MCF 10A (cell line): Measurements from ENCODE around the gene ANXA9. TPM values are rescaled to one million over a fixed set of nuclear protein-coding genes. Genes with fewer than 3 reads are reported as not detected.
A peak's percentile ranks its signal among the peaks of the same experiment; 100 is the strongest.

Source experiments
- BruUV-seq: library from RNA; stranded (reverse); fragments of 400-500 nt; replicated peaks from 2 replicates; lab custom pipeline; 2021; lab: Mats Ljungman, UMichigan
- CTCF ChIA-PET: fragments of 300-600 bp; sonication (Branson Sonifier 250); formaldehyde crosslinking; extraction: SDS; loops from one replicate; lab custom pipeline; 2021; ENCODE audit warnings: antibody characterized with exemption, inconsistent platforms; lab: Yijun Ruan, JAX
- POLR2A ChIA-PET: fragments of 300-600, 350-650 bp; sonication (Branson Sonifier 250); formaldehyde crosslinking; extraction: SDS; loops from one replicate; lab custom pipeline; 2020; ENCODE audit warnings: antibody characterized with exemption, inconsistent platforms; lab: Yijun Ruan, JAX
- DNase-seq: peaks from one replicate; pipeline ENCODE4 v3.0.0-alpha.2; 2018; ENCODE audit not compliant: unreplicated experiment
- H3K27ac Mint-ChIP-seq: one replicate; pipeline ENCODE4 v1.8.0; 2022; ENCODE audit warnings: mild to moderate bottlenecking, low read depth, mixed read lengths; ENCODE audit not compliant: unreplicated experiment
- H3K27me3 Mint-ChIP-seq: one replicate; pipeline ENCODE4 v1.8.0; 2022; ENCODE audit warnings: mixed read lengths; ENCODE audit not compliant: insufficient read depth, unreplicated experiment
- H3K36me3 Mint-ChIP-seq: one replicate; pipeline ENCODE4 v1.8.0; 2022; ENCODE audit warnings: mild to moderate bottlenecking, moderate library complexity, mixed read lengths; ENCODE audit not compliant: insufficient read depth, unreplicated experiment
- H3K4me1 Mint-ChIP-seq: one replicate; pipeline ENCODE4 v1.8.0; 2022; ENCODE audit warnings: mixed read lengths; ENCODE audit not compliant: insufficient read depth, unreplicated experiment
- H3K4me3 Mint-ChIP-seq: one replicate; pipeline ENCODE4 v1.8.0; 2022; ENCODE audit warnings: mild to moderate bottlenecking, moderate library complexity, mixed read lengths; ENCODE audit not compliant: unreplicated experiment
- H3K9me3 Mint-ChIP-seq: one replicate; pipeline ENCODE4 v1.8.0; 2022; ENCODE audit warnings: mixed read lengths; ENCODE audit not compliant: unreplicated experiment
- intact Hi-C: fragments of 100-400 bp; cut with micrococcal nuclease; formaldehyde crosslinking; loops from 2 replicates; pipeline ENCODE4 v1.14.1; 2022
- total RNA-seq: library from RNA; stranded (reverse); gene quantifications from 2 replicates; pipeline ENCODE4 v1.2.3, GENCODE V29; 2022
- TF ChIP-seq, protein P1 (sequence below): fragments of 200-600 bp; IDR thresholded peaks from one replicate; pipeline ENCODE4 v1.8.0; 2022; ENCODE audit warnings: antibody characterized with exemption, mild to moderate bottlenecking; ENCODE audit not compliant: unreplicated experiment

The ANXA9 gene
- total RNA-seq, 1 experiment from 2014 or later, result 0.37 TPM

DNA sequence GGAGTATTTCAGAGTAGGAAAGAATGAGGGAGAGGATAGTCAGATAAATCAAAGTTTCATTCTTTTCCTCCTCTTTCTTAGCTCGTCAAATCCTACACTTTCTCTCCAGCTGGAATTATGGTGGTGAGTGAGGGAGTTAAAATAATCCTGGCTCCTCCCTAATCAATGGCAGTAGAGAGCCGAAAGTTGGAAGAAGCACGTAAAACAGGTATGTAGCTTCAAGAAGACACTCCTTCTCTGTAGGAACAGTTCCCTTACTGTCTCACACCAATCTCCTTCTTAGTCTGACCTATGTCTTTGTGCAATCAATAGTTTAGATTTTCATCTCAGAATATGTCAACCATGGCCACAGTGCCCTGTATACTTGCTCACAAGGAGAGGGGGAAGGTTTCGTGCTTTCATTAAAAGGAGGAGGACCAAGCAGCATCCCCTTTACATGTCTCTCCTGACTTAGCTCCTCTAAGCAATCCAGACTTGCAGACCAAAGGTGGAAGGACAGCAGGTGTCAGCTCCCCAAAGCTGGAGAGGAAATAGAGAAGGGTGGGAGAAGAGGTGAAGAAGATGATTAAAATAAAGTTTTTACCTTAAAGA is 23.7 kb downstream of the ANXA9 start:
- H3K4me1 Mint-ChIP-seq, result peaks cover 43% of the 10 kb centered on the region
- ChIA-PET CTCF (interaction anchor here (0.5 to 3.7 kb wide), 33 partner anchors 10 to 750 kb away, joined by 3 to 113 read pairs (median 5); partner anchors contain the start of genes ANXA9, BNIPL, CDC42SE1 and MLLT11), POLR2A (interaction anchor here (0.6 to 3.7 kb wide), 53 partner anchors 10 to 1118 kb away, joined by 3 to 61 read pairs (median 5); partner anchors contain the start of genes ANXA9, APH1A, C1orf56 and CDC42SE1)
- no peaks in the 10 kb centered on the region for H3K9me3 Mint-ChIP-seq
- no TSS peak for BruUV-seq
- peak overlapping the region; percentile 94 for H3K4me3 Mint-ChIP-seq
- peak overlapping the region; percentile 99 for H3K27ac Mint-ChIP-seq
- H3K27me3 Mint-ChIP-seq, result no peaks in the 10 kb centered on the region
- intact Hi-C loops, result loop anchor here (1.0 to 5.0 kb wide), 3 partner anchors 27 to 444 kb away; partner anchors contain the start of gene CDC42SE1
- peak; percentile 38 for DNase-seq
- TF ChIP-seq, protein P1, sequence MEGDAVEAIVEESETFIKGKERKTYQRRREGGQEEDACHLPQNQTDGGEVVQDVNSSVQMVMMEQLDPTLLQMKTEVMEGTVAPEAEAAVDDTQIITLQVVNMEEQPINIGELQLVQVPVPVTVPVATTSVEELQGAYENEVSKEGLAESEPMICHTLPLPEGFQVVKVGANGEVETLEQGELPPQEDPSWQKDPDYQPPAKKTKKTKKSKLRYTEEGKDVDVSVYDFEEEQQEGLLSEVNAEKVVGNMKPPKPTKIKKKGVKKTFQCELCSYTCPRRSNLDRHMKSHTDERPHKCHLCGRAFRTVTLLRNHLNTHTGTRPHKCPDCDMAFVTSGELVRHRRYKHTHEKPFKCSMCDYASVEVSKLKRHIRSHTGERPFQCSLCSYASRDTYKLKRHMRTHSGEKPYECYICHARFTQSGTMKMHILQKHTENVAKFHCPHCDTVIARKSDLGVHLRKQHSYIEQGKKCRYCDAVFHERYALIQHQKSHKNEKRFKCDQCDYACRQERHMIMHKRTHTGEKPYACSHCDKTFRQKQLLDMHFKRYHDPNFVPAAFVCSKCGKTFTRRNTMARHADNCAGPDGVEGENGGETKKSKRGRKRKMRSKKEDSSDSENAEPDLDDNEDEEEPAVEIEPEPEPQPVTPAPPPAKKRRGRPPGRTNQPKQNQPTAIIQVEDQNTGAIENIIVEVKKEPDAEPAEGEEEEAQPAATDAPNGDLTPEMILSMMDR, result no peak
- peaks cover 16% of the 10 kb centered on the region for H3K36me3 Mint-ChIP-seq

GRCh38 chr1:151006327-151007052 is 24.4 kb downstream of the ANXA9 start, which contains the start of gene MINDY1:
TSS of gene MINDY1 (minus strand) at chr1:151006902. CDS start at chr1:151002617, 4,285 bp downstream.
- H3K27me3 Mint-ChIP-seq, result no peaks in the 10 kb centered on the region
- H3K9me3 Mint-ChIP-seq, result no peaks in the 10 kb centered on the region
- ChIA-PET CTCF (interaction anchor here (0.6 to 3.7 kb wide), 40 partner anchors 11 to 751 kb away, joined by 3 to 113 read pairs (median 4); partner anchors contain the start of genes ANXA9, BNIPL, CDC42SE1 and MLLT11), POLR2A (interaction anchor here (0.6 to 3.7 kb wide), 62 partner anchors 10 to 1119 kb away, joined by 3 to 61 read pairs (median 4); partner anchors contain the start of genes ANXA9, APH1A, C1orf56 and CDC42SE1)
- H3K36me3 Mint-ChIP-seq, result peaks cover 15% of the 10 kb centered on the region
- peaks cover 43% of the 10 kb centered on the region for H3K4me1 Mint-ChIP-seq
- TF ChIP-seq, protein P1, result peak; percentile 35
- peak within 1 kb of the TSS; percentile 99 for H3K27ac Mint-ChIP-seq
- DNase-seq, result peak; percentile 91
- TSS peak; percentile 21 for BruUV-seq
- H3K4me3 Mint-ChIP-seq, result peak within 1 kb of the TSS; percentile 94
- intact Hi-C loops, result loop anchor here (1.0 to 5.0 kb wide), 3 partner anchors 27 to 444 kb away; partner anchors contain the start of gene CDC42SE1

DNA sequence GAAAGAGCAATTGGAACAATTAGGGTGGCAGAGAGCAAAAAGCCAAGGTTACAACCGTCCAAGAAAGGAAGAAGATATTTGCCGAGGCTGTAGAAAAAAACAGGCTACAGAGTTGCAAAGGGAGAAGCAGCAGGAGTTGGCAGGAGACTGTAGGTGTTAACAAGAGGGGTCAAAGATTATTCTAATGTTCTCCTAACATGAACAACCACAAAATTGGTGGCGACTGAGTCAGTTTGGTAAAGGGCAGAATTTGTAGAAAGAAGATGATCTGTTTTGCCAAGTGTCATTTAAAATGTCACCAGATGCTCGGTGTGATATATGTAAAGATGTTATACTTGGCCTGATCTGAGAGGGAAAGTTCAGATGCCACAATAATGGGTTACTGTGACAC is 25.8 kb downstream of the ANXA9 start:
- ChIA-PET CTCF (interaction anchor here (0.6 to 3.7 kb wide), 5 partner anchors 17 to 62 kb away, joined by 3 to 85 read pairs (median 8); partner anchors contain the start of gene ANXA9), POLR2A (interaction anchor here (0.7 to 3.7 kb wide), 7 partner anchors 27 to 523 kb away, joined by 3 to 56 read pairs (median 16); partner anchors contain the start of genes ANXA9, C1orf56, CDC42SE1 and LYSMD1)
- TF ChIP-seq, protein P1, result no peak
- H3K27me3 Mint-ChIP-seq, result no peaks in the 10 kb centered on the region
- H3K36me3 Mint-ChIP-seq, result peaks cover 11% of the 10 kb centered on the region
- H3K27ac Mint-ChIP-seq, result peak overlapping the region; percentile 99
- DNase-seq, result no peak
- H3K9me3 Mint-ChIP-seq, result no peaks in the 10 kb centered on the region
- peaks cover 40% of the 10 kb centered on the region for H3K4me1 Mint-ChIP-seq
- TSS peak; percentile 79 for BruUV-seq
- H3K4me3 Mint-ChIP-seq, result peak overlapping the region; percentile 94
- intact Hi-C loops, result loop anchor here (5.0 kb wide), 2 partner anchors 49 to 446 kb away; partner anchors contain the start of gene CDC42SE1
